ENCODE measurements around the gene MEGF11. TPM values are rescaled to one million over a fixed set of nuclear protein-coding genes. Genes with fewer than 3 reads are reported as not detected.

MEGF11 gene
- total and polyA plus RNA-seq, 9 donors, result 0.04 to 11.4 (median 0.40) TPM; not detected in 2

DNA sequence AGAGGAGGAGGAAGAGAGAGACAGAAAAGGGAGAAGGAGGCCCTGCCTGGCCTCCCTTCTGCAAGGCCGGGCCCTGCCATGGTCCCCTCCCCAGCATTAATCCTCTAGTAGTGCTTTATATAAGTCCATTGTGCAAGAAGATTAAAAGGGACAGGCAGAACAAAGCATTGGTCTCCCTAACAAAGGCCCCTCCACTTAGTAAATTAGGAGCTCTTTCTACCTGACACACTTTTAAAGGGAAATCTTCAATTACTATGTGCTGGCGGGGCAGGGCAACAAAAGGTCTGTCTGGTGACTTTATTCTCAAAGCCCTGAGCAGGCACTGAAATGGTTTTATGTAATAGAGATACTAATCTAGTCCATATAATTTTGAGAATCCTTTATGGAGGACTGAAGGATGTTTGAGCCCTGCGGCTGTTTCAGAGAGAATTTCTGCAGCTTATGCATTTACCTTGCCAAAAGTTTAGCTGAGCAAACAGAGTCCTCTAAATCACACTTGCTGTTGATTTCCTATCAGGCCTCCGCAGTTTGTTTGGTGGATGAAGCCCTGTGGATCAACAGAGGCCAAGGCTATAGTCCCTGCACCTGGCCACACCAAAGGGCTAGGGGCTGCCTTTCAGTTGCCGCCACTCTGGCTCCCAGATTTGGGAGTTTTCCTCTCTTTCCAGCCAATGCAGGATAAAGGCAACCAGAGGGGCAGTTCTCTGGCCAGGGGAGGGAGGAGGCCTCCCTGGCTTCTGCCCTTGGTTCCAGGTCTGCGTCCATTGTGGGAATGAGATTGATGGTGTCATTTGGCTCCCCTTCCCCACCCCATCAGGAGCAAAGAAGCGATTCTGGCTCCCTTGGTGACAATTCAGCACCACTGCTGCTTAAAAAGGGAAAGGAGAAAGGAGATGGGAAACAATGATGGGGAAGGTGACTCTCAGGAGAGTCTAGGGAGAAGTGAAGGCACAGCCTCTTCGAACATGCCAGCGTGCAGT, 148.0 kb downstream of the MEGF11 start:
- H3K27ac ChIP-seq, result no peak overlapping the region
- DNase-seq, result no peak
- no peaks in the 10 kb centered on the region for H3K36me3 ChIP-seq
- TF ChIP-seq, protein P1, sequence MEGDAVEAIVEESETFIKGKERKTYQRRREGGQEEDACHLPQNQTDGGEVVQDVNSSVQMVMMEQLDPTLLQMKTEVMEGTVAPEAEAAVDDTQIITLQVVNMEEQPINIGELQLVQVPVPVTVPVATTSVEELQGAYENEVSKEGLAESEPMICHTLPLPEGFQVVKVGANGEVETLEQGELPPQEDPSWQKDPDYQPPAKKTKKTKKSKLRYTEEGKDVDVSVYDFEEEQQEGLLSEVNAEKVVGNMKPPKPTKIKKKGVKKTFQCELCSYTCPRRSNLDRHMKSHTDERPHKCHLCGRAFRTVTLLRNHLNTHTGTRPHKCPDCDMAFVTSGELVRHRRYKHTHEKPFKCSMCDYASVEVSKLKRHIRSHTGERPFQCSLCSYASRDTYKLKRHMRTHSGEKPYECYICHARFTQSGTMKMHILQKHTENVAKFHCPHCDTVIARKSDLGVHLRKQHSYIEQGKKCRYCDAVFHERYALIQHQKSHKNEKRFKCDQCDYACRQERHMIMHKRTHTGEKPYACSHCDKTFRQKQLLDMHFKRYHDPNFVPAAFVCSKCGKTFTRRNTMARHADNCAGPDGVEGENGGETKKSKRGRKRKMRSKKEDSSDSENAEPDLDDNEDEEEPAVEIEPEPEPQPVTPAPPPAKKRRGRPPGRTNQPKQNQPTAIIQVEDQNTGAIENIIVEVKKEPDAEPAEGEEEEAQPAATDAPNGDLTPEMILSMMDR (IDR thresholded peaks at IDR 0.05), result no peak
- TF ChIP-seq EP300 (IDR thresholded peaks at IDR 0.05), result no peak
- no peak for TF ChIP-seq POLR2A (IDR thresholded peaks at IDR 0.05)
- WGBS, 3 donors, result 80 to 85% (median 80%) methylated on average over 9 of the region's 9 CpGs
- intact Hi-C loops (cut with DNase I), result no loop called here
- H3K4me3 ChIP-seq, result no peak overlapping the region
- H3K9me3 ChIP-seq, result no peaks in the 10 kb centered on the region
- no peaks in the 10 kb centered on the region for H3K4me1 ChIP-seq (ENCODE audit: insufficient read depth)
- no peaks in the 10 kb centered on the region for H3K27me3 ChIP-seq

DNA sequence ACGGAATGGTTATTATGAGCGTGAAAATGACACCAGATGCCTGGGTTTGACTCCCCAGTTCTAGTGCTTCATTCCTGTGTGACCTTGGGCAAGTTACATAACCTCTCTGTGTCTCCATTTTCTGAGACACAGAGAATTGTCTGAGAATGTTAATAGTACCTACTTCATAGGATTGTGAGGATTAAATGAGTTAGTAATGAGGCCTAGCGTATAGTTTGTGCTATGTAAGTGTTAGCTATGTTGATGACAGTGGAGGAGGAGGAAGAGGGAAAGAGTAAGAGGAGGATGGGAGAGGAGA, 150.3 kb downstream of the MEGF11 start:
- H3K9me3 ChIP-seq, result no peaks in the 10 kb centered on the region
- TF ChIP-seq, protein P1 (IDR thresholded peaks at IDR 0.05), result no peak
- no peak for TF ChIP-seq POLR2A (IDR thresholded peaks at IDR 0.05)
- no peaks in the 10 kb centered on the region for H3K4me1 ChIP-seq (ENCODE audit: insufficient read depth)
- no peak for DNase-seq
- WGBS, 3 donors, result 89 to 97% (median 93%) methylated on average over 3 of the region's 3 CpGs
- H3K4me3 ChIP-seq, result no peak overlapping the region
- no peaks in the 10 kb centered on the region for H3K27me3 ChIP-seq
- no peaks in the 10 kb centered on the region for H3K36me3 ChIP-seq
- H3K27ac ChIP-seq, result no peak overlapping the region
- intact Hi-C loops (cut with DNase I), result no loop called here

DNA sequence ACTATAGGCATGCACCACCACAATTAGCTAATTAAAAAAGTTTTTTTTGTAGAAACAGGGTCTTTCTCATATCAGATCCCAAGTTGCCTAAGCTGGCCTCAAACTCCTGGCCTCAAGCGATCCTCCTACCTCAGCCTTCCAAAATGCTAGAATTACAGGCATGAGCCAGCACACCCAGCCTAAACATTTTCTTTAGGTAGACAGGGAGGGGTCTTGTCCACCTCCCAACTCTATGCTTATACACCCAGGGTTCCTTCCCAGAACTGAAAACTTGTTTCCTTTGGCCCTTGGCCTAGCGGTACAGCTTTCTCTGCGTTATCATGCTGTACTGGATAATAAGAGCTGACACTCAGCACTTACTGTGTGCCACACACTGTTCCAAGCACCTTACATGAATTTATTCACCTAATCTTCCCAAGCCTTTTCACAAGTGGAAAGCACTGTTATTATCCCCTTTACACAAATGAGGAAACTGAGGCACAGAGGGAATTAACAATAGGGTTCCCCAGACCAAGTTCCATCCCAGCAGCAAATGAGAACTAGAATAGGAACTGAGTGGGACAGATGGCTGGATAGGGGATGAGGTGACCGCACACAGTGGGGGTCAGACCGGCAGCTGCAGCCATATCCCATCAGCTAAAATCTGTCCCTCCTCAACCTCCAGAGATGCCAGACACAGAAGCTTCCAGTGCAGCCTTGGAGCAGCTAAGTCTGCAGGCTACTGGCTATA, 150.8 kb downstream of the MEGF11 start:
- intact Hi-C loops (cut with DNase I), result no loop called here
- H3K4me3 ChIP-seq, result no peak overlapping the region
- H3K36me3 ChIP-seq, result no peaks in the 10 kb centered on the region
- H3K27me3 ChIP-seq, result no peaks in the 10 kb centered on the region
- no peaks in the 10 kb centered on the region for H3K4me1 ChIP-seq (ENCODE audit: insufficient read depth)
- TF ChIP-seq, protein P1 (IDR thresholded peaks at IDR 0.05), result no peak
- TF ChIP-seq EP300 (IDR thresholded peaks at IDR 0.05), result no peak
- no peak for TF ChIP-seq POLR2A (IDR thresholded peaks at IDR 0.05)
- H3K27ac ChIP-seq, result no peak overlapping the region
- no peaks in the 10 kb centered on the region for H3K9me3 ChIP-seq
- DNase-seq, result no peak
- 82 to 85% (median 84%) methylated on average over 5 of the region's 5 CpGs for WGBS, 3 donors

DNA sequence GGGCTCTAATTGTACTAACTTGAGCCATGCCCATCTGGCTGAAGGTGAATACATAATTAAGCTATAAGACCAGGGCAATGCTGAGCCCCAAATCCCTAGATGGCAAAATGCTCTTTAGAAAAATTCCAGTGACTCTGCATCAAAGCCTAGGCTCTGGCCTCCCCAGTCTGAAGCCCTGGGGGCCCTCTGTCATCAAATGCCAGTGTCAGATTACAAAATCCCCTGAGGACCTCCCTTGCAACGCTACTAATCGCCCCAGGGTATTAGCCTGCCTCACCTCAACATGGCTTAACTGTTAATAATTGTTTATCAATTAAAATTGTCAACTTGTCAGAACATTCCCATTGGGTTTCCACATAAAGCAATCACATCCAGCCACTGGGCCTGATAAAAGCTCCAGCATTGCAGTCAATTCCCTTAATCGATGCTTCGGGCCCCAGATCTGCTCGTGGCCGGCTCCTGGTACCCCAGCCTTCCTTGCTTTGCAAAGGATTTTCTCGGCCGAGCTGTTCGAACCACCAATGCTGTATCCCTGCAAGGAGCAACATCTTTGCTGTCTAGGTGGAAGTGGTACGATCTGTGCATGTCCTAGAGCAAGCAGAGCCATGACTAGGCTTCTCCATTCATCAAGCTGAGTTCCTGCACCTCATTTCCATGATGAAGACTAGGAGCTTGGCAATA, 151.7 kb downstream of the MEGF11 start:
- WGBS, 3 donors, result 75 to 84% (median 82%) methylated on average over 10 of the region's 10 CpGs
- Histone ChIP-seq H3K27ac (no peak overlapping the region), H3K4me3 (no peak overlapping the region), H3K27me3 (no peaks in the 10 kb centered on the region), H3K9me3 (no peaks in the 10 kb centered on the region), H3K4me1 (ENCODE audit: insufficient read depth) (no peaks in the 10 kb centered on the region), H3K36me3 (no peaks in the 10 kb centered on the region)
- intact Hi-C loops (cut with DNase I), result no loop called here
- DNase-seq, result no peak
- TF ChIP-seq EP300 (IDR thresholded peaks at IDR 0.05) (no peak), POLR2A (IDR thresholded peaks at IDR 0.05) (no peak)
- TF ChIP-seq, protein P1 (IDR thresholded peaks at IDR 0.05), result no peak
